OCI-LY3 (cell line): ENCODE measurements around the gene NPPA.

Experiments
- H2AFZ ChIP-seq: fragments of 200-600, 300-600 bp; shearing (Covaris generic); 2 replicates; pipeline ENCODE4 v1.6.0; 2014; ENCODE audit warnings: antibody characterized with exemption, low read depth, low read length
- H3K27ac ChIP-seq: fragments of 200-600, 300-600 bp; sonication (generic); 2 replicates; pipeline ENCODE4 v1.5.1; 2014; ENCODE audit warnings: mild to moderate bottlenecking, low read length, moderate library complexity, mixed read lengths
- H3K27me3 ChIP-seq: fragments of 200-600, 300-600 bp; sonication (generic); 2 replicates; pipeline ENCODE4 v1.6.1; 2014; ENCODE audit warnings: low read depth, low read length, mixed read lengths
- H3K36me3 ChIP-seq: fragments of 200-600, 300-600 bp; sonication (generic); replicated peaks from 2 replicates; pipeline ENCODE3; 2014; ENCODE audit warnings: low read depth, low read length, mixed read lengths
- H3K4me1 ChIP-seq: fragments of 300-600, 200-600 bp; sonication (generic); 2 replicates; pipeline ENCODE4 v1.6.1; 2014; ENCODE audit warnings: low read length, mixed read lengths
- H3K4me2 ChIP-seq: fragments of 200-600, 300-600 bp; sonication (generic); 2 replicates; pipeline ENCODE4 v1.6.1; 2014; ENCODE audit warnings: low read length, mixed read lengths
- H3K4me3 ChIP-seq: fragments of 300-600, 200-600 bp; sonication (generic); 2 replicates; pipeline ENCODE4 v1.5.1; 2014; ENCODE audit warnings: antibody characterized with exemption, mild to moderate bottlenecking, low read length, moderate library complexity
- H3K79me2 ChIP-seq: fragments of 300-600, 200-600 bp; shearing (Covaris generic); 2 replicates; pipeline ENCODE4 v1.6.1; 2014; ENCODE audit warnings: mild to moderate bottlenecking, low read length, mixed read lengths
- H3K9ac ChIP-seq: fragments of 300-600, 200-600 bp; shearing (Covaris generic); 2 replicates; pipeline ENCODE4 v1.6.0; 2014; ENCODE audit warnings: mild to moderate bottlenecking, low read length, moderate library complexity
- H3K9me3 ChIP-seq: fragments of 200-600, 300-600 bp; shearing (Covaris generic); 2 replicates; pipeline ENCODE4 v1.6.1; 2014; ENCODE audit warnings: low read length, mixed read lengths; ENCODE audit not compliant: insufficient read depth
- H4K20me1 ChIP-seq: fragments of 200-600, 300-600 bp; sonication (generic); 2 replicates; pipeline ENCODE4 v1.6.1; 2016; ENCODE audit warnings: low read length, mixed read lengths; ENCODE audit not compliant: insufficient read depth
- CTCF ChIP-seq: fragments of 200-600, 300-600 bp; sonication (generic); IDR thresholded peaks from 2 replicates; pipeline ENCODE4 v1.5.1; 2014; ENCODE audit warnings: antibody characterized with exemption, low read length, low read depth
- EZH2phosphoT487 ChIP-seq: fragments of 200-600 bp; shearing (Covaris generic); IDR thresholded peaks from 2 replicates; pipeline ENCODE4 v1.6.1; 2018; ENCODE audit warnings: antibody characterized with exemption, mixed run types, low read depth

NPPA gene

GRCh38 chr1:11862890-11863289, 15.3 kb upstream of the NPPA start:
- H3K4me2 ChIP-seq = no peak overlapping the region

GRCh38 chr1:11860587-11860986, 13.0 kb upstream of the NPPA start:
- TF ChIP-seq EZH2phosphoT487 (no peak), CTCF (no peak)
- no peak overlapping the region for H3K4me2 ChIP-seq
- H4K20me1 ChIP-seq = no peaks in the 10 kb centered on the region; the same call in 1 of the 2 replicates
- no peaks in the 10 kb centered on the region for H3K27me3 ChIP-seq
- H3K4me3 ChIP-seq = no peak overlapping the region
- H3K4me1 ChIP-seq = peaks cover 8% of the 10 kb centered on the region; the same call in 1 of the 2 replicates
- H2AFZ ChIP-seq = no peak overlapping the region
- no peak overlapping the region for H3K9ac ChIP-seq
- no peaks in the 10 kb centered on the region for H3K79me2 ChIP-seq
- no peak overlapping the region for H3K27ac ChIP-seq
- H3K36me3 ChIP-seq = no peaks in the 10 kb centered on the region
- no peaks in the 10 kb centered on the region for H3K9me3 ChIP-seq

More at GRCh38 chr1:11862890-11863289, 15.3 kb upstream of the NPPA start:
- Histone ChIP-seq H3K4me3 (no peak overlapping the region), H2AFZ (no peak overlapping the region), H3K79me2 (no peaks in the 10 kb centered on the region), H3K4me1 (no peaks in the 10 kb centered on the region), H4K20me1 (no peaks in the 10 kb centered on the region; the same call in 1 of the 2 replicates), H3K9ac (no peak overlapping the region), H3K9me3 (no peaks in the 10 kb centered on the region), H3K27me3 (no peaks in the 10 kb centered on the region), H3K36me3 (no peaks in the 10 kb centered on the region), H3K27ac (no peak overlapping the region)
- TF ChIP-seq EZH2phosphoT487 (no peak), CTCF (no peak)

- Histone ChIP-seq H3K4me3 (no peak overlapping the region), H4K20me1 (no peaks in the 10 kb centered on the region; the same call in 1 of the 2 replicates), H3K4me1 (peaks cover 8% of the 10 kb centered on the region; the same call in 1 of the 2 replicates), H3K27ac (no peak overlapping the region), H2AFZ (no peak overlapping the region), H3K27me3 (no peaks in the 10 kb centered on the region), H3K36me3 (no peaks in the 10 kb centered on the region), H3K9ac (no peak overlapping the region), H3K79me2 (no peaks in the 10 kb centered on the region), H3K4me2 (no peak overlapping the region), H3K9me3 (no peaks in the 10 kb centered on the region)
- TF ChIP-seq EZH2phosphoT487 (no peak), CTCF (no peak)
Observed at GRCh38 chr1:11860083-11860482, 12.5 kb upstream of the NPPA start.

- no peaks in the 10 kb centered on the region for H3K36me3 ChIP-seq
- H2AFZ ChIP-seq = no peak overlapping the region
- H3K27me3 ChIP-seq = no peaks in the 10 kb centered on the region
- H3K4me3 ChIP-seq = no peak overlapping the region
- H3K27ac ChIP-seq = no peak overlapping the region
- H3K9me3 ChIP-seq = no peaks in the 10 kb centered on the region
- H3K4me2 ChIP-seq = no peak overlapping the region
- no peak overlapping the region for H3K9ac ChIP-seq
- TF ChIP-seq CTCF (no peak), EZH2phosphoT487 (no peak)
- H3K79me2 ChIP-seq = no peaks in the 10 kb centered on the region
- H4K20me1 ChIP-seq = no peaks in the 10 kb centered on the region; the same call in 1 of the 2 replicates
- peaks cover 8% of the 10 kb centered on the region; the same call in 1 of the 2 replicates for H3K4me1 ChIP-seq
Observed at GRCh38 chr1:11858968-11859871, 11.6 kb upstream of the NPPA start.
